Stimulated activated CD4-positive, alpha-beta T cell treated with anti-CD3 and anti-CD28 coated beads, TNF-alpha, amount 100 ng/mL, for 4 hours (primary cell): ENCODE measurements around the gene RSL24D1.

Experiments
- DNase-seq, 3 experiments: peaks; one replicate each; pipeline ENCODE4 v3.0.0-alpha.2; 2020; ENCODE audit warnings: low read depth in 3 of 3

RSL24D1 gene

DNA sequence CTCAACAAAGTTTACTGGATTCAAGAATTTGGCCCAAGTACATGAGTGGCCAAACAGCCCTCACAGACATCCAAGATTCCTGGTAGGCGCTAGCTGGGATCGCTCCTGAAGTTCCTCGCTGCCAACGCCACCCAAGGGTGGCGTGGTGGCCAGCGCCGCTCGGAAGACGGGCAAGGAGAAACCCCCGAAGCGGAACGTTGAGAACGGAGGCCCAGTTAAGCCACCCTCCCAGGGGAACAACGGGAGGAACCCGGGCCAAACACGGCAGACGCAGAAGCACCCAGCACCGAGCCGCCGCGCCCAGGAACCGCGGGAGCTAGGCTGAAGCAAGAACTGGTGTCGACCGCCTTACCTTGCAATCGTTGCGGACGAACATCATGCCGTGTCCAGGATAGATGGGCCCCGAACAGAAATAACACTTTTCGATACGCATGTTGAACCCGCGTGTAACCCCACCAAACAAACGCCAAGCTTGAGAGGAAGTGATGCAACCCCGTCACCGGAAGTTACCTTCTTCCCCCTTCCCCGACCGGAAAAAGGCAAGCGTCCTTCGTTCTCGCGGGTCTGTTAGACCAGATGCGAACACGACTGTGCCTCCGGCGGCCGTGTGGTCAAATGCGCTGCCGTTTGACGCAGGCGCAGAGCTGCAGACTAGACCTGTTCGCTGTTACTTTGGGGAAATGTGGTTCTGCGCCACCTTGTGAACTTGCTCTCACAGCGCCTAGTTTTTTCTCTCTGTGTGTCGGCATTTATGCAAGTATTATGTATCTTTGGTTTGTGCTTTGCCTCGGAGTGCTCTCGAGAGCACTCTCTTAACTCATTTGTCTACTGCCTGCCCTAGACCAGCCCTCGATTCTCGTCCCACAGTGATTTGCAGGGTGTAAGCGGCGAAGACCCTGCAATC lies at the start of gene RSL24D1:
Gene RSL24D1, minus strand, starts transcription at position 484 of the 904 bp plus-strand sequence. Its CDS starts 51 bp downstream, at position 433.
- peak; percentile 84 to 95 (median 93) for DNase-seq

DNA sequence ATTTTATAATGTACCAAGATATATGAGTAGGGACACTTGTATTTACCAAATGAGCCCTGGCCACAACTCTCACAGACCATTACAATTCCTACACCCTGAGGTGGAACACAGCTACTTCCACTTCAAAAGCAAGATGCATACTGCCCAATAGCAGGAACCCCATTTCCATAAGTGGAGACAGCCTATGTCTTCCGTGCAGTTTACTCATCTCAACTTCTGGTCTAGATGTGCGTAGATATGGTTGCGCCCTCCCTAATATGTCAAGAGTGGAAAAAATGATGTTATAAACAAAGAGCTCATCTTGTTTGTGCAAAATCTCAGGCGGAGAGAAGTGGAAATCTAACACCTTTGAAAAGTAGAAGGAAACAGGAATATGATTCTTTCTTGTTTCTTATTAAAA lies 48.3 kb upstream of the RSL24D1 start:
- no peak for DNase-seq

GRCh38 chr15:55241891-55242290 lies 45.1 kb upstream of the RSL24D1 start:
- no peak for DNase-seq

DNA sequence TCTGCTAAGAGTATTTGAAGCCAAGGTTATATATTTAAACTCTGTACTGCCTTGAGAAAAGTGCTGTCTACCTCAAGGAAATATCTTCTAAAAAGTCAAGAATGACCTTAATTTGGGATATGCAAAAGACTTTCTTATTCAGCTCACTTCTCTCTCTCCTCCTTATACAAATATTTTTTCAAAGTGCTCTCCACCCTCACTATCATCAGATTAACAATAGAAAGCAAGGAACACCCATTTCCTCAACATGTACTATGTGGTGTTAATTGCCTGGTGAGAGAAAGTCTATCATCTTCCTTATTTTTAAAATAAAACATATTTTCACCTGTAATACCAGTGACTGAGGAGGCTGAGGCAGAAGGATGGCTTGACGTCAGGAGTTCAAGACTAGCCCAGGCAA lies 44.4 kb upstream of the RSL24D1 start:
- no peak for DNase-seq

DNA sequence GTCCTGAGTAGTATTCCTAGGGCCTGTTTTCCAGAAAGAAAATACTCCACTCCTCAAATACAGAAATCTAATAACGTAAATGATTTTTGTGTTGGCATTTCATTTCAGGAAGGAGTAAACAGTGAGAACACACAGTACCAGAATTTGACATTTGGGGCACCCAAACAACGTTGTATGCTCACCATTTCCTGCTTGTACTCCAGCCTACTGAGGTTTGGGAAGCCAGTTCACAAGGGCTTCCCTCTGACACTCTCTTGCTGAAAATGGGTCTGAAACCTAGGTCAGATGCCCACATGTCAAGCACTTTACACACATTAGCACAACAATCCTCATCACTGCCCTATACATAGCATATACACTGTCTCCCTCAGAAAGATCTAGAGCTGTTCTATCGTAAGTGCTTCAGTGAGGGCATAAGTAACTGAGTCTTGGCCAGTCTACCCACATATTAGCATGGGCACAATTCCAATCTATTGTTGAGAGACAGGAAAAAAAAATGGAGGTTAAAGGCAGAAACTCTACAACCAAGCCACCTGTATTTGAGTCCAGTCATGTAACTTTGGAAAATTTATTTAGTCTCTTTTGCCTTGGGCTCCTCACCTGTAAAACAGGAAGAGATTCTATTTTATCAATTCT lies 43.5 kb upstream of the RSL24D1 start:
- no peak for DNase-seq

DNA sequence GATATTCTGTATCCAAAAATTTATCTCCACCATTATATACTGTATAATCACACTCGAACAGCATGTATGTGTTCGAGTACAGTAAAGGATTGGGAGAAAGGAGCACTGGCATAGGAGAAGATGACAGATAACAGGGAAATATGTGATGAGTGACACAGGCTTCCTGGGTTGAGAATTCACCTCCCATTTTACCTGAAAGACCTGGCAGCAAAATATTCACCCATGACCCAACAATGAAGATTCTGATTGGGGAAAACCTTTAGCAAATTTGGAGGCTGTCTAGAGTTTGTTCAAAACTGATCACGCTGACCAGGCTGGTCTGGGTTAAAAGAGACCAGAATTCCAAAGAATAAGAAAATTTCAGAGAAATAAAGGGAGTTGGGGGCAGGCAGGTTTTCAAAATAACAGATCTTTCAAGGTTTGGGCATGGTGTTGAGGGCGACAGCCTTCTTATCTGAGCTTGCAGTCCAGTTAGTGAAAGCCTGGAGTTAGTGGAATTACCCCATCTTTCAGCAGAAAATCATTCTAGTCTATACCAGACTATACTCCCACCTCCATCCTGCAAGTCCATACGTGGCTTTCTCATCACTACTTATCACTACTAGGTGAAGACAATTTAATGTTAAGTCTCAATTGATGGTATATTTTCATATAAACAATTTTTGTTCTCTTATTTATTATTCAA lies 42.8 kb upstream of the RSL24D1 start:
- no peak for DNase-seq

GRCh38 chr15:55238877-55239276 lies 42.1 kb upstream of the RSL24D1 start:
- DNase-seq, result no peak

DNA sequence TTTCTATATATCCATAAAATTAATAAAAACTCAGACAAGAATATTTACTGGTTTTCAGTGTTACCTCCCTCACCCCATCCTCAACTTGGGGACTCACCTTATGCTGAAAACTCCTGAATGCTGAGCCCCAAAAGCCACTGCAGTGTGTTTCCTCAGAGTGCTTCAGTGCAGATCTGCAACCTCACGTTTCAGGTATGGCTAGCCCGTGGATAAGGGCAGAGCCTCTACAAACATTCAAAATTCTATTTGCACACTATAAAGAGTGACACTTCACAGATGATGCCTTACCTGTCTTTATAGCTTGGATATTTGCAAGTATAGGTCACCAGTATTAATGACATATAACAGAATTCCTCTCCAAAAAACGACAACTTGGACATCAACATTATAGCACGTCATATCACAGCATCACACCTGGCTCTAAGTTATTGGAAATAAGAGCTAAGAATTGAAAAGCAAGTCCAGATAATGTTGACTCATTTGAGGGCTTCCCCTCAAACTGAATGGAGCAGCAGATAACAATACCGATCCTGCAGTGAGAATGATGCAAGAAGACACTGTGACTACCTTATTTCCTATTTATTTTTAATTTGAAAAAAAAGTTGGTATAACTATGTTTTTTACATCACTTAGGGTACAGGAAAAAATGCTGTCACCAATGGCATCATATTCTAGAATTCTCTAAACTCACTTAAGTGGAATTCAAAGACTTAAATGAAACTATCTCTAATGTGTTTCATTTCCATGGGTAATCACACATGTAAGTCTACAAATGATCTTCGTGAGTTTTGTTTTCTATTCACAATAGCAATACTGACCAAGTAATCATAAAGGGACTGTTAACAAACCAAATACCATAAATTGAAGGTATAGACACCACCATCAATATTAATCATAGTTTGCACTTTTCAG lies 40.7 kb upstream of the RSL24D1 start:
- no peak for DNase-seq

DNA sequence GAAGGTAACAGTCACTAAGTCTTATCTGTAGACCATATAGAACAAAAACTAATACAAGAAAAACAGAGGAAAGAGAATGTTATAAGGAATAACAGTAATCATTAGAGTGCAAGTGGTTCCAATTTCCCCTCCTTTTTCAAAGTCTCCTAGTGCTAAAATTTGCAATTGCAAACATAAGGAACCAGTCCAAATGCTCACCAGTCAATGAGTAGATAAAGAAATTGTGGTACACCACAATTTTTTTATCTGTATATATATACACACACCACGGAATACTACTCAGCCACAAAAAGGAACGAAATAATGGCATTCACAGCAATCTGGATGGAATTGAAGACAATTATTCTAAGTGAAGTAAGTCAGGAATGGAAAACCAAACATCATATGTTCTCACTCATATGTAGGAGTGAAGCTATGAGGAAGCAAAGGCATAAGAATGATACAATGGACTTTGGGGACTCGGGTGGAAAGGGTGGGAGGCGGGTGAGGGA lies 38.9 kb upstream of the RSL24D1 start:
- DNase-seq, result no peak

DNA sequence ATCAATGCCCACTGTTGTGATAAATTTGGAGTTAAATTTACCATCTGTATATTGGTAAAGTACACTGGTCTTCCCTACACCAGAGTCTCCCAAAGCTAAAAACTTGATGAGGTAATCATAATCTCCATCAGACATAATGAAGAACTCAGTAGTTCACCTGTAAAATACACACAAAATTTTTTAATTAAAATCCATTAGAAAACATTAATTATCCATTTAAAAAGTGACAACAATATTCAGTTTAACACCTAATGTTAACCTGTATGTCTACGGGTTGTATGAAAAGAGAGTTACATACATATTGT lies 38.0 kb upstream of the RSL24D1 start:
- DNase-seq, result no peak

DNA sequence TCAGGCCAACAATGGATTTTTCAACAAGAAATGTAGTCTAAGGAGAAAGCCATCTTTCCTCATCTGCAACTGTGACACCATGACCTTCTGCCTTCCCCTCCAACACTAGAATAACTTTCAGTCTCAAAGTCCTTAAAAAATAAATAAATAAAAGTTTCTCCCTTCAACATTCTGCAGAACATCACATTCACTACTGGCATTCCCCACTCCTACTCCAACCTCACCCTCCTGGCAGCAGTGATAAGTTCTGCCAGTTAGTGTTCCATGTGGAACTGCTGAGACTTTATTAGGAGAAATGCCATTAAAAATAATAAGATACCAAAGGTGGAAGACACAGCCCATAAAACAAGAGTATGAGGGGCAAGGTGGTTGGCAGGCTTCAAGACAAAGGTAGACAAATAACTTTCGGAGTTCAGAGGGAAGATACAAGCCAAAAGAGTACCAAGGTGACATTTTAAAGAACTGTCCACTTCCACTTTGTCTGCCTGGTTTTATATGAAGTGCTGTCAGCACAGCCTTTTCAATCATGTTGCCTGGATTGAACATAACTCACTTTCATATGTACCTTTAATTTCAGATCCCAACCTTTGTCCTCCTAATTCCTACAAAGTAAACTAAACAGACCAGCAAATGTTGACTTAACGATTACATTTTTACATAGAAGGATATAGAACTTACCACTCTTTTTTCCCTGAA lies 37.5 kb upstream of the RSL24D1 start:
- no peak for DNase-seq

- no peak for DNase-seq
Observed at GRCh38 chr15:55231455-55231854, 34.7 kb upstream of the RSL24D1 start.

DNA sequence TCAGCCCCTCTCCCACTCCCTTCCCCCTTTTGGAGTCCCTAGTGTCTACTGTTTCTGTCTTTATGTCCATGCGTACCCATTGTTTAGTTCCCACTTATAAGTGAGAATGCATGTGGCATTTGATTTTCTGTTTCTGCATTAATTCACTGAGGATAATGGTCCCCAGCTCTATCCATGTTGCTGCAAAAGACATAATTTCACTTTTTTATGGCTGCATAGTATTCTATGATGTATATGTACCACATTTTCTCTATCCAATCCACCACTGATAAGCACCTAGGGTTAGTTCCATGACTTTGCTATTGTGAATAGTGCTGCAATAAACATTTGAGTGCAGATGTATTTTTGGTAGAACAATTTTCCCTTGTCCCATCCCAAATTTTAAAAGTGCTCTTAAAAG lies 34.2 kb upstream of the RSL24D1 start:
- DNase-seq, result no peak

GRCh38 chr15:55230051-55230670 lies 33.4 kb upstream of the RSL24D1 start:
- DNase-seq, result no peak

GRCh38 chr15:55226127-55226526 lies 29.4 kb upstream of the RSL24D1 start:
- DNase-seq, result no peak

DNA sequence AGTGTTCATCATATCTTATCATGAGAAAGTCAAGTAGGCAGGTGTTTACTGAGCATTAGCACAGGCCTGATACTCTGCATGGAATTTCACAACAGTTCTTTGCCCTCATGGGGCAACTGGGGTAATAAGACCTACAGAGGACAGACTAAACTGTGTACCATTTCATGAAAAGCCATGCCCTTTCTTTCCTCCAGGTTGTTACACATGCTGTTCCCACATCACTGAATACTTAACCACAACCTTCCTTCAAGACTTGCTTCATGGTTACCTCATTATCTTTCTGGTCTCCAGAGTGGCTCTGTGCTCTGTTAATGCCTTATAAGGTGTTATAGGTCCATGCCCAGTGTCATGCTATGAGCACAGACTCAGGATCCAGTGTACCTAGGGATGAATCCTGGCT lies 28.2 kb upstream of the RSL24D1 start:
- DNase-seq, result no peak

- DNase-seq, result no peak
Observed at GRCh38 chr15:55222588-55222987, 25.8 kb upstream of the RSL24D1 start.

GRCh38 chr15:55221090-55222011 lies 24.6 kb upstream of the RSL24D1 start:
- DNase-seq, result no peak

DNA sequence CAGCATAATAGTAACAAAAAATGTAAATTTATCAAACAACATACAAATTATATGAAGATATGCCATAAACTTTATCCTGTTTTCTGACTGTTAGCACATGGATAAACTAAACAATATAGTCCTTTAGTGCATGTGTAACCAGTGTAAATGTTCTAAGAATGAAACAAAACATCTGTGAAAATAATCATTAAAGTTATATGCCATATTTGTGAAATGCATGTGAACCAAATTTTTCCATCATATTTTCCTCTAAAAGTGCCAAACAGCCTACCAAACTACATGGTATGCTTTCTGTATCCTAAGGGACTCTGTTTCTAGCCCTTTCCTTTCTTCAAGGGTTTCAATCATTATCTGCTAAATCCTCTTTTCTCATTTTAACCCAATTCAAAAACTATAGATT lies 23.9 kb upstream of the RSL24D1 start:
- no peak for DNase-seq
